Right atrium auricular region (tissue), 2 donors: Measurements from ENCODE around the gene OTOGL. TPM values are rescaled to one million over a fixed set of nuclear protein-coding genes. Genes with fewer than 3 reads are reported as not detected.

Experiments
- DNase-seq: peaks from one replicate; pipeline ENCODE4 v3.0.0-alpha.2; 2019; ENCODE audit warnings: low spot score
- H3K27ac ChIP-seq, 2 donors: fragments of 200-600 bp; sonication (generic); 1 replicate in 1 of 2; 2 replicates in 1 of 2; pipeline ENCODE4 v1.5.1; 2016 to 2019
- H3K27me3 ChIP-seq, 2 donors: fragments of 200-600 bp; sonication (generic); one replicate each; pipeline versions ENCODE4 v1.5.1 to v1.6.0; 2017 to 2019
- H3K36me3 ChIP-seq: fragments of 200-600 bp; sonication (generic); one replicate; pipeline ENCODE4 v1.5.1; 2016
- H3K4me1 ChIP-seq, 2 donors: fragments of 200-600 bp; sonication (generic); one replicate each; pipeline versions ENCODE4 v1.5.1 to v1.6.0; 2017 to 2019
- H3K4me3 ChIP-seq, 2 donors: fragments of 200-600 bp; sonication (generic); 1 replicate in 1 of 2; 2 replicates in 1 of 2; pipeline ENCODE4 v1.5.1; 2017 to 2019; ENCODE audit warnings: mild to moderate bottlenecking in 1 of 2, moderate library complexity in 1 of 2
- H3K9me3 ChIP-seq, 2 donors: fragments of 200-600 bp; sonication (generic); one replicate each; pipeline ENCODE4 v1.5.1; 2019
- total RNA-seq, 2 donors: library from RNA; depleted of rRNA; stranded (reverse); fragments of >200 nt; gene quantifications; one replicate each; pipeline ENCODE4 v1.1.0, GENCODE V29; 2016
- TF ChIP-seq, protein P1 (sequence below), 2 donors: fragments of 200-600 bp; sonication (generic); IDR thresholded peaks; one replicate each; pipeline ENCODE4 v1.5.1; 2019; ENCODE audit warnings: antibody characterized with exemption in 2 of 2

Gene OTOGL
- total RNA-seq, 2 donors from 2014 or later = 7.6 to 10.9 TPM

DNA sequence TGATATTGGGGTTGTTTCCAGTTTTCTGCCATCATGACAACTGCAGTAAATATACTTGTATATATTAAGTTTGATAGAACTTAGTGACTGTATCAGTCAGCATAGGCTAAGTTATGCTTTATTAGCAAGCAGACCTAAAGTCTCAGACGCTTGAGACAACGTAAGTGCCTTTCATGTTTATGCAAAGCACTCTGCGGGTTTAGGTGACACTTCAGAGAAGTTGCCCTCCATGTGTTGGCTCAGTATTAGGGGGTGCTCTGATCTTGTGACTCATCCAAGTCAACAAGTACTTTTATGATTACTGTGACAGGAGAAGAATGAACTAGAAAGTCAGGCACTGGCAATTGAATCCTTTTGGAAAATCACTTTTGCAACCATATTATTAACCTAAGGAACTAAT is 13.3 kb upstream of the OTOGL start:
- TF ChIP-seq, protein P1, sequence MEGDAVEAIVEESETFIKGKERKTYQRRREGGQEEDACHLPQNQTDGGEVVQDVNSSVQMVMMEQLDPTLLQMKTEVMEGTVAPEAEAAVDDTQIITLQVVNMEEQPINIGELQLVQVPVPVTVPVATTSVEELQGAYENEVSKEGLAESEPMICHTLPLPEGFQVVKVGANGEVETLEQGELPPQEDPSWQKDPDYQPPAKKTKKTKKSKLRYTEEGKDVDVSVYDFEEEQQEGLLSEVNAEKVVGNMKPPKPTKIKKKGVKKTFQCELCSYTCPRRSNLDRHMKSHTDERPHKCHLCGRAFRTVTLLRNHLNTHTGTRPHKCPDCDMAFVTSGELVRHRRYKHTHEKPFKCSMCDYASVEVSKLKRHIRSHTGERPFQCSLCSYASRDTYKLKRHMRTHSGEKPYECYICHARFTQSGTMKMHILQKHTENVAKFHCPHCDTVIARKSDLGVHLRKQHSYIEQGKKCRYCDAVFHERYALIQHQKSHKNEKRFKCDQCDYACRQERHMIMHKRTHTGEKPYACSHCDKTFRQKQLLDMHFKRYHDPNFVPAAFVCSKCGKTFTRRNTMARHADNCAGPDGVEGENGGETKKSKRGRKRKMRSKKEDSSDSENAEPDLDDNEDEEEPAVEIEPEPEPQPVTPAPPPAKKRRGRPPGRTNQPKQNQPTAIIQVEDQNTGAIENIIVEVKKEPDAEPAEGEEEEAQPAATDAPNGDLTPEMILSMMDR (IDR thresholded peaks at IDR 0.05) = no peak

DNA sequence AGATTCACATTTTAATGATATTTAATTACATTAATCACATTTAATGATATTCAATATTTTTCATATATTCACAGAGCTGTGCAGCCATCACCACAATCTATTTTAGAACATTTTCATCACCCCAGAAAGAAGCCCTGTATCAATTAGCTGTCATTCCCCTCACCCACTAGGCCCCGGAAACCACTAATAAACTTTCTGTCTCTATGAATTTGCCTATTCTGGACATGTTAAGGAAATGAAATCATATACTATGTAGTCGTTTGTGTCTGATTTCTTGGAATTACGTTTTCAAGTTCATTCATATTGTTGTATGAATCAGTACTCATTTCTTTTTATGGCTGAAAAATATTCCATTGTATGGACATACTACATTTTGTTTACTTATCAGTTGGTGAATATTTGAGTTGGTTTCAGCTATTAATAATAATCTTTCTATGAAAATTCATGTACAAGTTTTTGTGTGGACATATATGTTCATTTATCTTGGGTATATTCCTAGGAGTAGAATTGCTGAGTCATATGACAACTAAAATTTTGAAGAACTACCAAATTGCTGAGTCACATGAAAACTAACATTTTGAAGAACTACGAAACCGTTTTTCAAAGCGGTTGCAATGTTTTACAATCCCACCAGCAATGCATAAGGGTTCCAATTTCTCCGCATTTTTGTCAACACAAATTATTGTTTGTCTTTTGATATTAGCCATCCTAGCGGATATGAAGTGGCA is 11.7 kb upstream of the OTOGL start:
- no peak overlapping the region for H3K4me3 ChIP-seq
- no peak overlapping the region for H3K27ac ChIP-seq
- H3K9me3 ChIP-seq = no peaks in the 10 kb centered on the region
- H3K36me3 ChIP-seq = no peaks in the 10 kb centered on the region
- DNase-seq = no peak
- no peaks in the 10 kb centered on the region for H3K27me3 ChIP-seq
- TF ChIP-seq, protein P1 (IDR thresholded peaks at IDR 0.05) = no peak
- H3K4me1 ChIP-seq = no peaks in the 10 kb centered on the region

More for the DNA sequence above, 13.3 kb upstream of the OTOGL start:
- Histone ChIP-seq H3K36me3 (no peaks in the 10 kb centered on the region), H3K9me3 (no peaks in the 10 kb centered on the region), H3K4me1 (no peaks in the 10 kb centered on the region), H3K27me3 (no peaks in the 10 kb centered on the region), H3K27ac (no peak overlapping the region), H3K4me3 (no peak overlapping the region)
- no peak for DNase-seq

DNA sequence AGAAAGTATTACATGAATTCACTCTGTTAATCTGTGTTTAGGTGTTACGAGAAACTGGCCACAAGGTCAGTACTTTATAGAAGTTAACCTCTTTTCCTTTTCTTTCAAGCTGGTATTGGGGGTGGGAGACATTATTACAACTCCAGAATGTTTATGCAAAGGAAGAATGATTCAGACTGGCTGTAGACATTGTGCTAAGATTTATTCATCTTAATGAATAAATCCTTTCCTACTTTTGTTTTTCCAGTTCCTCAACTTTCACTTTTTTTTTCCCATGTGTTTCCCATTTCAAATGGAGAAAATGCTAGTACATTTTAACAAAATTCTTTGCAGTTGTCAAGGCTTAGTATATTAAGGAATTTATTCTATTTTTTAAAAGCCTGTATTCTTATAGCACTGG is 1.3 kb downstream of the OTOGL start:
- H3K27ac ChIP-seq = no peak overlapping the region
- TF ChIP-seq, protein P1 (IDR thresholded peaks at IDR 0.05) = no peak

DNA sequence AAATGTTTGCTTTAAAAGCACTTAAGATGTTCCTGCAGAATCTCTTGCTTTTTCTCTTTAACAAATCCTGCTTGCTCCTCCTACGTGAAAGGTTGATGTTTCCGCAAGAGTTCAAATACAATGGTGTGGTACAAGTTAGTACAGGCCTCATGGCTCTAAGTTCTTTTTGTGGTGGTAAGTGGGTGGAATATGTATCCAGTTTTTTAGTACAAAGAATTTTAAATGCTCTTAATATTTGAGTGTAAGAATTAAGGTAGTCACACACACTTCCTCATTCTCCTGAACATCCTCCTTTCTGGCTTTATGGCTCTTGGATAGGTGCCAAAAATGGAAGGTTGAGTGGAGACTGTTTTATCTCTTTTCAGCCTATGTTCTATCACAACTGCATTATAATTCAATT is 1.8 kb downstream of the OTOGL start:
- H3K36me3 ChIP-seq = no peaks in the 10 kb centered on the region
- H3K27me3 ChIP-seq = no peaks in the 10 kb centered on the region
- TF ChIP-seq, protein P1 (IDR thresholded peaks at IDR 0.05) = no peak
- H3K27ac ChIP-seq = no peak overlapping the region
- H3K9me3 ChIP-seq = no peaks in the 10 kb centered on the region
- DNase-seq = no peak
- no peak overlapping the region for H3K4me3 ChIP-seq
- no peaks in the 10 kb centered on the region for H3K4me1 ChIP-seq

More for the DNA sequence above, 1.3 kb downstream of the OTOGL start:
- Histone ChIP-seq H3K4me3 (no peak overlapping the region), H3K9me3 (no peaks in the 10 kb centered on the region), H3K4me1 (no peaks in the 10 kb centered on the region), H3K36me3 (no peaks in the 10 kb centered on the region), H3K27me3 (no peaks in the 10 kb centered on the region)
- no peak for DNase-seq

DNA sequence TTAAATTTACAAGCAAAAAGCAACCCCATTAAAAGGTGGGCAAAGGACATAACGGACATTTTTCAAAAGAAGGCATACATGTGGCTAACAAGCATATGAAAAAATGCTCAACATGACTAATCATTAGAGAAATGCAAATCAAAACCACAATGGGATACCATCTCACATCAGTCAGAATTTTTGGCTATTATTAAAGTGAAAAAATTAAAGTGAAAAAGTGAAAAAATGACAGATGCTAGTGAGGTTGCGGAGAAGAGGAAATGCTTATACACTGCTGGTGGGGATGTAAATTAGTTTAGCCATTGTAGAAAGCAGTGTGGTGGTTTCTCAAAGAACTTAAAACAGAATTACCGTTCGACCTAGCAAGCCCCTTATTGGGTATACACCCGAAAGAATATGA is 7.9 kb downstream of the OTOGL start:
- Histone ChIP-seq H3K27me3 (no peaks in the 10 kb centered on the region), H3K36me3 (no peaks in the 10 kb centered on the region), H3K4me3 (no peak overlapping the region), H3K9me3 (no peaks in the 10 kb centered on the region), H3K27ac (no peak overlapping the region), H3K4me1 (no peaks in the 10 kb centered on the region)
- DNase-seq = no peak
- TF ChIP-seq, protein P1 (IDR thresholded peaks at IDR 0.05) = no peak

DNA sequence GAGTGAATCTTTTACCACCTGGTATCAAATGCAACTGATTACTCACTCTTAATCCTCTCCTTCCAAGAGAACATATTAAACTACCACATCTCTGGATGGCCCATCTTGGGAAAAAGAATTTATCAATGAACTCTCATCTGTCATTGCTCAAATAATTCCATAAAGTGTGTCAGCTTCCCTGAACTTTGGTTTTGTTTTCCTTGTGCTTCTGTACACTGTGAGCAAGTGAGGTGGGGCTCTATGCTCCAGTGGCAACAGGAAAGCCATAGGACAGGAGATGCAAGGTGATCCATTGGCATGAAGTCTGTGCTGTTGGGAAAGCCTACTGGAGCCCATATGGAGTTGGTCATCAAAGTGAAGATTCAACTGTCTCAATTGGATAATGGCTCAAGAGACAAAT is 17.4 kb downstream of the OTOGL start:
- TF ChIP-seq, protein P1 (IDR thresholded peaks at IDR 0.05) = no peak
- H3K4me1 ChIP-seq = peaks cover 0 to 10% of the 10 kb centered on the region in 2 donors
- no peaks in the 10 kb centered on the region for H3K27me3 ChIP-seq
- no peaks in the 10 kb centered on the region for H3K36me3 ChIP-seq
- no peak overlapping the region for H3K27ac ChIP-seq
- no peak overlapping the region for H3K4me3 ChIP-seq
- peaks cover 0 to 7% of the 10 kb centered on the region in 2 donors for H3K9me3 ChIP-seq
- no peak for DNase-seq
